ENCODE results near the gene SNTG2.

Gene SNTG2

GRCh38 chr2:955829-956731, 5.4 kb downstream of the SNTG2 start:
- no peak overlapping the region for H2AK5ac ChIP-seq (ENCODE audit: low read depth, low read length)
- WGBS, 2 donors (ENCODE audit: extremely low coverage in 2 of 2, insufficient read length in 2 of 2, insufficient replicate concordance in 1 of 2), result no CpG with 5 or more reads among the region's 33 CpGs
- no peaks in the 10 kb centered on the region for H3K9me3 ChIP-seq (replicated peaks in 1 of 2; ENCODE audit: control insufficient read depth in 2 of 2, insufficient read depth in 1 of 2, low read depth in 1 of 2, low read length in 2 of 2)
- no peak overlapping the region for H4K91ac ChIP-seq (ENCODE audit: low read depth, low read length, poor library complexity)
- H3K27ac ChIP-seq (replicated peaks; ENCODE audit: low read length), result no peak overlapping the region
- H3K23ac ChIP-seq (ENCODE audit: low read depth, low read length, poor library complexity), result peak overlapping the region; percentile 31
- peak overlapping the region; percentile 87 for H3K18ac ChIP-seq (ENCODE audit: low read length)
- no peak for DNase-seq (ENCODE audit: low spot score)
- H2AFZ ChIP-seq (ENCODE audit: low read length), result no peak overlapping the region
- peaks cover 0 to 5% of the 10 kb centered on the region in 2 donors for H3K4me1 ChIP-seq (ENCODE audit: control insufficient read depth in 2 of 2, insufficient read depth in 1 of 2, low read depth in 1 of 2, low read length in 2 of 2)
- no peaks in the 10 kb centered on the region for H3K36me3 ChIP-seq (replicated peaks in 1 of 2; ENCODE audit: control insufficient read depth in 2 of 2, insufficient read depth in 2 of 2, low read length in 2 of 2)
- H2BK15ac ChIP-seq (ENCODE audit: low read length), result no peak overlapping the region
- no peak overlapping the region for H2BK12ac ChIP-seq (ENCODE audit: low read length)
- peaks cover 4 to 42% (median 13%) of the 10 kb centered on the region in 3 experiments for H3K27me3 ChIP-seq (ENCODE audit: control insufficient read depth in 3 of 3, insufficient read depth in 3 of 3, low read depth in 1 of 3, low read length in 3 of 3)
- H2BK5ac ChIP-seq (ENCODE audit: low read length), result no peak overlapping the region
- no peak overlapping the region for H3K4ac ChIP-seq (ENCODE audit: low read length)
- no peak overlapping the region for H3K9ac ChIP-seq (ENCODE audit: low read depth, low read length, poor library complexity)
- H4K8ac ChIP-seq (ENCODE audit: low read depth, low read length), result peak overlapping the region; percentile 17
- no peak overlapping the region for H2BK120ac ChIP-seq (ENCODE audit: low read depth, low read length)
- H3K14ac ChIP-seq (ENCODE audit: low read length), result no peak overlapping the region
- no peak overlapping the region for H3K4me3 ChIP-seq (ENCODE audit: low read length in 2 of 2)
- H3K4me2 ChIP-seq (ENCODE audit: insufficient read depth, low read length, poor library complexity, severe bottlenecking), result no peak overlapping the region
- H3K79me1 ChIP-seq (ENCODE audit: low read depth, low read length), result no peaks in the 10 kb centered on the region

DNA sequence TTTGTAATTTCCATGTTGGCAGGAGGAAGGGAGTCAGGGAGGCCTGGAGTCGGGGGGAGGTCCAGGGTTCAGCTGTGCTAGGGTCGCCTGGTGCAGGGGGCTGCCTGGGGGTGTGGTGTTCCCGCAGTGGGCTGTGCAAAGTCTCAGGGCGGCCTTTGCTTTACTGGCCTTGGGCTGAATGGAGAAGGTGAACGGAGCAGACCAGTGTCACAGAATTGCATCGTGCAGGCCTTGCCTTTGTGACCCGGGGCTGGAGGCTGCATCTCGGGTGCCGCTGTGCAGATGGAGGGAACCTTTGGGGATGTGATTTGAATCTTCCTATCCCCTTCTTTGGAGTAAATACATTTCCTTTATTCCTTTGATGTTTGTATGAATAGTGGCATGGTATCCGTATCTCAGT, 8.8 kb downstream of the SNTG2 start:
- Histone ChIP-seq H3K4ac (ENCODE audit: low read length) (no peak overlapping the region), H2BK120ac (ENCODE audit: low read depth, low read length) (no peak overlapping the region), H3K4me2 (ENCODE audit: insufficient read depth, low read length, poor library complexity, severe bottlenecking) (no peak overlapping the region), H2AK5ac (ENCODE audit: low read depth, low read length) (peak overlapping the region; percentile 53), H3K4me1 (ENCODE audit: control insufficient read depth in 2 of 2, insufficient read depth in 1 of 2, low read depth in 1 of 2, low read length in 2 of 2) (peaks cover 0 to 2% of the 10 kb centered on the region in 2 donors), H2AFZ (ENCODE audit: low read length) (no peak overlapping the region), H3K36me3 (replicated peaks in 1 of 2; ENCODE audit: control insufficient read depth in 2 of 2, insufficient read depth in 2 of 2, low read length in 2 of 2) (no peaks in the 10 kb centered on the region), H3K9me3 (replicated peaks in 1 of 2; ENCODE audit: control insufficient read depth in 2 of 2, insufficient read depth in 1 of 2, low read depth in 1 of 2, low read length in 2 of 2) (no peaks in the 10 kb centered on the region), H4K91ac (ENCODE audit: low read depth, low read length, poor library complexity) (no peak overlapping the region), H3K27me3 (ENCODE audit: control insufficient read depth in 3 of 3, insufficient read depth in 3 of 3, low read depth in 1 of 3, low read length in 3 of 3) (peaks cover 0 to 13% (median 0%) of the 10 kb centered on the region in 3 experiments), H3K79me1 (ENCODE audit: low read depth, low read length) (no peaks in the 10 kb centered on the region), H3K4me3 (ENCODE audit: low read length in 2 of 2) (no peak overlapping the region), H3K18ac (ENCODE audit: low read length) (no peak overlapping the region), H3K14ac (ENCODE audit: low read length) (no peak overlapping the region), H3K23ac (ENCODE audit: low read depth, low read length, poor library complexity) (no peak overlapping the region), H3K27ac (replicated peaks; ENCODE audit: low read length) (no peak overlapping the region), H2BK5ac (ENCODE audit: low read length) (no peak overlapping the region), H4K8ac (ENCODE audit: low read depth, low read length) (no peak overlapping the region), H2BK15ac (ENCODE audit: low read length) (no peak overlapping the region), H3K9ac (ENCODE audit: low read depth, low read length, poor library complexity) (no peak overlapping the region), H2BK12ac (ENCODE audit: low read length) (no peak overlapping the region)
- DNase-seq (ENCODE audit: low spot score), result no peak
- WGBS, 2 donors (ENCODE audit: extremely low coverage in 2 of 2, insufficient read length in 2 of 2, insufficient replicate concordance in 1 of 2), result no CpG with 5 or more reads among the region's 10 CpGs

- DNase-seq (ENCODE audit: low spot score), result no peak
Observed at GRCh38 chr2:960061-960736, 9.6 kb downstream of the SNTG2 start.

GRCh38 chr2:961786-962185, 11.1 kb downstream of the SNTG2 start:
- Histone ChIP-seq H3K27me3 (ENCODE audit: control insufficient read depth in 3 of 3, insufficient read depth in 3 of 3, low read depth in 1 of 3, low read length in 3 of 3) (peaks cover 0 to 3% (median 0%) of the 10 kb centered on the region in 3 experiments), H4K8ac (ENCODE audit: low read depth, low read length) (no peak overlapping the region), H2BK5ac (ENCODE audit: low read length) (no peak overlapping the region), H2BK15ac (ENCODE audit: low read length) (no peak overlapping the region), H2AFZ (ENCODE audit: low read length) (no peak overlapping the region), H3K27ac (replicated peaks; ENCODE audit: low read length) (no peak overlapping the region), H3K4me3 (ENCODE audit: low read length in 2 of 2) (no peak overlapping the region), H2BK120ac (ENCODE audit: low read depth, low read length) (no peak overlapping the region), H2BK12ac (ENCODE audit: low read length) (no peak overlapping the region), H2AK5ac (ENCODE audit: low read depth, low read length) (no peak overlapping the region), H3K4me2 (ENCODE audit: insufficient read depth, low read length, poor library complexity, severe bottlenecking) (no peak overlapping the region), H3K36me3 (replicated peaks in 1 of 2; ENCODE audit: control insufficient read depth in 2 of 2, insufficient read depth in 2 of 2, low read length in 2 of 2) (no peaks in the 10 kb centered on the region), H3K79me1 (ENCODE audit: low read depth, low read length) (no peaks in the 10 kb centered on the region), H3K4ac (ENCODE audit: low read length) (no peak overlapping the region), H3K18ac (ENCODE audit: low read length) (no peak overlapping the region), H3K9ac (ENCODE audit: low read depth, low read length, poor library complexity) (no peak overlapping the region), H3K4me1 (ENCODE audit: control insufficient read depth in 2 of 2, insufficient read depth in 1 of 2, low read depth in 1 of 2, low read length in 2 of 2) (peaks cover 0 to 2% of the 10 kb centered on the region in 2 donors), H3K23ac (ENCODE audit: low read depth, low read length, poor library complexity) (no peak overlapping the region), H3K9me3 (replicated peaks in 1 of 2; ENCODE audit: control insufficient read depth in 2 of 2, insufficient read depth in 1 of 2, low read depth in 1 of 2, low read length in 2 of 2) (peaks cover 0 to 2% of the 10 kb centered on the region in 2 donors), H4K91ac (ENCODE audit: low read depth, low read length, poor library complexity) (no peak overlapping the region), H3K14ac (ENCODE audit: low read length) (no peak overlapping the region)
- no peak for DNase-seq (ENCODE audit: low spot score)

More at GRCh38 chr2:960061-960736, 9.6 kb downstream of the SNTG2 start:
- peaks cover 0 to 2% of the 10 kb centered on the region in 2 donors for H3K4me1 ChIP-seq (ENCODE audit: control insufficient read depth in 2 of 2, insufficient read depth in 1 of 2, low read depth in 1 of 2, low read length in 2 of 2)
- no peak overlapping the region for H3K4me3 ChIP-seq (ENCODE audit: low read length in 2 of 2)
- H2AFZ ChIP-seq (ENCODE audit: low read length), result no peak overlapping the region
- no peak overlapping the region for H2BK5ac ChIP-seq (ENCODE audit: low read length)
- WGBS, 2 donors (ENCODE audit: extremely low coverage in 2 of 2, insufficient read length in 2 of 2, insufficient replicate concordance in 1 of 2), result no CpG with 5 or more reads among the region's 14 CpGs
- H3K14ac ChIP-seq (ENCODE audit: low read length), result no peak overlapping the region
- H3K4ac ChIP-seq (ENCODE audit: low read length), result no peak overlapping the region
- H3K9ac ChIP-seq (ENCODE audit: low read depth, low read length, poor library complexity), result no peak overlapping the region
- no peaks in the 10 kb centered on the region for H3K79me1 ChIP-seq (ENCODE audit: low read depth, low read length)
- H3K27me3 ChIP-seq (ENCODE audit: control insufficient read depth in 3 of 3, insufficient read depth in 3 of 3, low read depth in 1 of 3, low read length in 3 of 3), result peaks cover 0 to 7% (median 0%) of the 10 kb centered on the region in 3 experiments
- H2BK15ac ChIP-seq (ENCODE audit: low read length), result no peak overlapping the region
- H2AK5ac ChIP-seq (ENCODE audit: low read depth, low read length), result no peak overlapping the region
- no peak overlapping the region for H3K27ac ChIP-seq (replicated peaks; ENCODE audit: low read length)
- H3K9me3 ChIP-seq (replicated peaks in 1 of 2; ENCODE audit: control insufficient read depth in 2 of 2, insufficient read depth in 1 of 2, low read depth in 1 of 2, low read length in 2 of 2), result no peaks in the 10 kb centered on the region
- H3K36me3 ChIP-seq (replicated peaks in 1 of 2; ENCODE audit: control insufficient read depth in 2 of 2, insufficient read depth in 2 of 2, low read length in 2 of 2), result no peaks in the 10 kb centered on the region
- no peak overlapping the region for H3K4me2 ChIP-seq (ENCODE audit: insufficient read depth, low read length, poor library complexity, severe bottlenecking)
- no peak overlapping the region for H2BK12ac ChIP-seq (ENCODE audit: low read length)
- H3K23ac ChIP-seq (ENCODE audit: low read depth, low read length, poor library complexity), result no peak overlapping the region
- H3K18ac ChIP-seq (ENCODE audit: low read length), result peak overlapping the region; percentile 88
- H2BK120ac ChIP-seq (ENCODE audit: low read depth, low read length), result no peak overlapping the region
- no peak overlapping the region for H4K8ac ChIP-seq (ENCODE audit: low read depth, low read length)
- H4K91ac ChIP-seq (ENCODE audit: low read depth, low read length, poor library complexity), result no peak overlapping the region
